SK-N-MC (cell line): ENCODE measurements around the gene KIF3B.

Source experiments
- EZH2 ChIP-seq: fragments of 200-600 bp; sonication (generic); IDR thresholded peaks from one replicate; pipeline ENCODE4 v1.6.1; 2017; ENCODE audit warnings: antibody characterized with exemption
- FOXP2 ChIP-seq: optimal IDR thresholded peaks from 2 replicates; pipeline ENCODE3; 2011; ENCODE audit warnings: mild to moderate bottlenecking, moderate library complexity; ENCODE audit not compliant: insufficient read depth; ENCODE audit errors: extremely low read length, control extremely low read depth
- POLR2AphosphoS5 ChIP-seq: IDR thresholded peaks from 2 replicates; pipeline ENCODE4 v1.6.1; 2012; ENCODE audit warnings: mild to moderate bottlenecking, low read depth, low read length, borderline replicate concordance

DNA sequence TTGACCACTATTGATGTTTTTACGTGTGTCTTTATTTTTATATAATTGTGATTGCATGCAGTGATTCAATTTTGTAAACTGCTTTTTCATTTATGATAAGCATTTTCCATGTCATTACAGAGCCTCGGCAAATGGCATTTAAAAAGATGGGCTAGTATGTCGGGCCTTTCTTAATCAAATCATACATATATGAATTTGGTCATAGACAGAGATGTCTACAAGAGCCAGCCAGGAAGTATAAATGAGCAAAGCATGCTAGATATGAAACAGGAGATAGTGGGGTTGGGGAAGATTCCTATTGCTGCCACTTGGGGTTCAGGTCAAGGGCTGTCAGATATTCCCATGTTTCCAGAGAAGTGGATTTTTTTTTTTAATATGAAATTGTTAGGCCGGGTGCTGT, 20.0 kb downstream of the KIF3B start:
- no peak for TF ChIP-seq EZH2
- TF ChIP-seq FOXP2 = no peak
- no peak for TF ChIP-seq POLR2AphosphoS5
